Nephron progenitor cell (in vitro differentiated cells): ENCODE results near the gene RDH8.

ENCODE experiments used
- DNase-seq: peaks from one replicate; pipeline ENCODE4 v3.0.0; 2021
- H3K27ac Mint-ChIP-seq: 2 replicates; pipeline ENCODE4 v1.8.0; 2021; ENCODE audit warnings: mild to moderate bottlenecking, moderate library complexity, mixed read lengths
- H3K27me3 Mint-ChIP-seq: 2 replicates; pipeline ENCODE4 v1.8.0; 2021; ENCODE audit warnings: mild to moderate bottlenecking, low read depth, mixed read lengths; ENCODE audit not compliant: poor library complexity
- H3K36me3 Mint-ChIP-seq: 2 replicates; pipeline ENCODE4 v1.8.0; 2021; ENCODE audit warnings: low read depth, mixed read lengths
- H3K4me1 Mint-ChIP-seq: 2 replicates; pipeline ENCODE4 v1.8.0; 2021; ENCODE audit warnings: mixed read lengths
- H3K4me3 Mint-ChIP-seq: 2 replicates; pipeline ENCODE4 v1.8.0; 2021; ENCODE audit warnings: mild to moderate bottlenecking, moderate library complexity, mixed read lengths
- H3K9me3 Mint-ChIP-seq: 2 replicates; pipeline ENCODE4 v1.8.0; 2021; ENCODE audit warnings: mild to moderate bottlenecking, moderate library complexity, mixed read lengths
- TF ChIP-seq, protein P1 (sequence below): fragments of 200-600 bp; sonication (generic); IDR thresholded peaks from 2 replicates; pipeline ENCODE4 v1.5.0; 2021; ENCODE audit warnings: antibody characterized with exemption

RDH8 gene

DNA sequence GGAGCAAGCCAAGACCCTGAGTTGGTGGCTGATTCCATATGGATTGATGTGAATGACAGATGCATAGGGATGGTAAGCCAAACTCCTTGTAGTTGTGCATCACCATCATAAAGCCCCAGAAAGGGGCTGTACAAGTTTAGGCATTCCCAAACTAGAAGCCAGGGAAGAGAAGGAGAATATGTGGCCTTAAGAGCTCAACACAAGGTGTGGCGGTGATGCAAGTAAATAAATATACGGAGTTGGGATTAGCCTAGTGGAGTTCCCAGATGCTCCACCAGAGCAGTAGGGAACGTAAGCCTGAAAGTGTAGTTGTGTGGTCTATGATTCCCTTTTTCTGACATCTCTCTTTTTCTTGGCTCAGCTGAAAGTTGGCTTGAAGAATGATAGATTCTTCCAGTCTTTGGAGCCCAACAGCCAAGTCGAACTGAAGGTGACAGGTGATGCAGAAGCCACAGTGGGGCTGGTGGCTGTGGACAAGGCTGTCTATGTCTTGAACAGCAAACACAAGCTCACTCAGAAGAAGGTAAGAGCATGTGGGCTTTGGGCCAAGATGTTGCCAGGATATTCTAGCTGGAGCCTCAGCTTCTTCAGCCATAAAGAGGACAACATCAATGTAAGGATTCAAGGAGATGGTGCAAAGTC is 30.1 kb downstream of the RDH8 start:
- Mint-ChIP-seq H3K27me3 (peaks cover 94% of the 10 kb centered on the region), H3K9me3 (peaks cover 4% of the 10 kb centered on the region)
- DNase-seq = no peak

DNA sequence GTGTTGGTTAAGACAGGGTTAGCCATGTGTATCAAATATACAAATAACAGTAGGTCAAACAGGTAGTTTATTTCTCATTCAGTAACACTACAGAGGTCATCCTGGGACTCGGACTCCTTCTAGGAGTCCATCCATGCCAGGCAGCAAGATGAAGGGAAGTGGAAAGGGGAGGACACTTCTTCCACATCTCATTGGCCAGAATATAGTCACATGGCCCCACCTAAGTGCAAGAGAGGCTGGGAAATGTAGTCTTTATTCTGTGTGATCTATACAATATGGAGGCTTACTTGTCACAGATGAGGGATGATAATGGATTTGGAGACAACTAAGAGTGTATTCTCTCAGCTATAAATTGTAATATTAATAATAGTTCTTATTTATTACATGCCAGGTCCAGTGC is 31.1 kb downstream of the RDH8 start:
- Mint-ChIP-seq H3K27ac (no peak overlapping the region), H3K36me3 (no peaks in the 10 kb centered on the region), H3K4me1 (no peaks in the 10 kb centered on the region), H3K4me3 (no peak overlapping the region), H3K9me3 (peaks cover 4% of the 10 kb centered on the region), H3K27me3 (peaks cover 94% of the 10 kb centered on the region)
- TF ChIP-seq, protein P1, sequence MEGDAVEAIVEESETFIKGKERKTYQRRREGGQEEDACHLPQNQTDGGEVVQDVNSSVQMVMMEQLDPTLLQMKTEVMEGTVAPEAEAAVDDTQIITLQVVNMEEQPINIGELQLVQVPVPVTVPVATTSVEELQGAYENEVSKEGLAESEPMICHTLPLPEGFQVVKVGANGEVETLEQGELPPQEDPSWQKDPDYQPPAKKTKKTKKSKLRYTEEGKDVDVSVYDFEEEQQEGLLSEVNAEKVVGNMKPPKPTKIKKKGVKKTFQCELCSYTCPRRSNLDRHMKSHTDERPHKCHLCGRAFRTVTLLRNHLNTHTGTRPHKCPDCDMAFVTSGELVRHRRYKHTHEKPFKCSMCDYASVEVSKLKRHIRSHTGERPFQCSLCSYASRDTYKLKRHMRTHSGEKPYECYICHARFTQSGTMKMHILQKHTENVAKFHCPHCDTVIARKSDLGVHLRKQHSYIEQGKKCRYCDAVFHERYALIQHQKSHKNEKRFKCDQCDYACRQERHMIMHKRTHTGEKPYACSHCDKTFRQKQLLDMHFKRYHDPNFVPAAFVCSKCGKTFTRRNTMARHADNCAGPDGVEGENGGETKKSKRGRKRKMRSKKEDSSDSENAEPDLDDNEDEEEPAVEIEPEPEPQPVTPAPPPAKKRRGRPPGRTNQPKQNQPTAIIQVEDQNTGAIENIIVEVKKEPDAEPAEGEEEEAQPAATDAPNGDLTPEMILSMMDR = no peak
- DNase-seq = no peak

More for the DNA sequence above, 30.1 kb downstream of the RDH8 start:
- Mint-ChIP-seq H3K36me3 (no peaks in the 10 kb centered on the region), H3K4me3 (no peak overlapping the region), H3K27ac (no peak overlapping the region), H3K4me1 (no peaks in the 10 kb centered on the region)
- TF ChIP-seq, protein P1 = no peak

DNA sequence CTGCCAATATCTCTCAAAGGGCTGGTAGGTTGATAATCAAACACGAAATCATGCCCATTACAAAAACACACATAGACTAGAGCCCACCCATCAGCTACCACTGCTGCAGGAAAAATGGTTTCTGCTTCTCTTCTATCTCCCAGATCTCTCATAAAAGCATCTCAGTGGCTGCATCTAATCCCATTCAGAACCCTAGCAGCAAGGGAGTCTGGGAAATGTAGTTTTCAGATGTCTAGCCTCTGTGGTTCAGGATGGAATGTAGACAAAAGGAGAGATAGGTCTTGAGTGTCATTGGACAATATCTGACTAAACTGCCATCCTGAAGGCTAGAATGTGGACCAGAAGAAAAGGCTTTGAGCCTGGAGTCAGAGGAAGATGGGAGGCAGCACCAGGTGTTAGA is 32.1 kb downstream of the RDH8 start:
- Mint-ChIP-seq H3K27me3 (peaks cover 94% of the 10 kb centered on the region), H3K36me3 (no peaks in the 10 kb centered on the region)
- TF ChIP-seq, protein P1 = no peak

DNA sequence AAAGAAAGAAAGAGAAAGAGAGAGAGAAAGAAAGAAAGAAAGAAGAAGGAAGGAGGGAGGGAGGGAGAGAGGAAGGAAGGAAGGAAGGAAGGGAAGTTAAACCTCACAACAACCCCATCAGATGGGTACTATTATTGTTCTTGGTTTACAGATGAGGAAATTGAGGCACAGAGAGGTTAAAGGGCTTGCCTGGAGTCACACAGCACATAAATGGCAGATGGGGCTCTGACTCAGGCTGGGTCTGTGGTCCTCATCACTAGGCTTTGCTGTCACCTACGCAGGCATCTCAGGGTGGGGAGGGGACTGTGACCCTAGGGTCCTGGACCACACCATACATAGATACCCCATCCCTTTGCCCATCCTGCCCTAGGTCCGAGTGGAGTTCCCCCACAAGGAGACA is 36.3 kb downstream of the RDH8 start:
- TF ChIP-seq, protein P1 = no peak
- no peak overlapping the region for H3K4me3 Mint-ChIP-seq
- DNase-seq = no peak
- H3K9me3 Mint-ChIP-seq = no peaks in the 10 kb centered on the region
- H3K36me3 Mint-ChIP-seq = no peaks in the 10 kb centered on the region
- H3K27ac Mint-ChIP-seq = no peak overlapping the region
- H3K4me1 Mint-ChIP-seq = no peaks in the 10 kb centered on the region
- peaks cover 81% of the 10 kb centered on the region for H3K27me3 Mint-ChIP-seq

More for the DNA sequence above, 32.1 kb downstream of the RDH8 start:
- Mint-ChIP-seq H3K9me3 (peaks cover 4% of the 10 kb centered on the region), H3K4me3 (no peak overlapping the region), H3K4me1 (no peaks in the 10 kb centered on the region), H3K27ac (no peak overlapping the region)
- DNase-seq = no peak

DNA sequence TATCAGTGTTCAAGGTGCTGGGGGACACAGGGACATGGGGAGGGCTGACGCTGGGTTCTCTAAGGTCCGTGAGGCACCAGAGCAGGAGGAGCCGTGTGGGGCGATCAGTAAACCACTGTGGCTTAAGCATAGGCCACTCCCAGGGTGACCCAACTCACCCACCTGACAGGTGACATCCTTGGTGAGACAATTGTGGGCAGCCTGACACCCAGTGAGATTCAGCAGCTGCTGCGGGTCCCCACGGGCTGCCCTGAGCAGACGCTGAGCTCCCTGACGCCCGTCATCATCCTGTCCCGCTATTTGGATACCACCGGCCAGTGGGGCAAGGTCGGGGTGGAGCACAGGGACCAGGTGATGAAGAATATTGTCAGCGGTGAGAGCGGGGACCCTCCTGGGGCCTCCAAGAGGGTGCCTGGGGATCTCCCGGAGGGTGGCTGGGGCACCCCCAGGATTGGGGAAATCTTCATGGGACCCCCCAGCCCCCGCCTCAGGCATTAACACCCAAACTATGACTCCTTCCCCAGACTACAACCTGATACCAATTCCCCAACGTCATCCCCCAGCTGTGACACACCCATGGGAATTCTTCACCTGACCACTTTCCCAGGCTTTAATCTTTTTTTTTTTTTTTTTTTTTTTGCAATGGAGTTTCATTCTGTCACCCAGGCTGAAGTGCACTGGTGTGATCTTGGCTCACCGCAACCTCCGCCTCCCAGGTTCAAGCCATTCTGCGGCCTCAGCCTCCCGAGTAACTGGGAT is 39.5 kb downstream of the RDH8 start:
- H3K4me1 Mint-ChIP-seq = no peaks in the 10 kb centered on the region
- H3K9me3 Mint-ChIP-seq = no peaks in the 10 kb centered on the region
- H3K27me3 Mint-ChIP-seq = peaks cover 80% of the 10 kb centered on the region
- H3K36me3 Mint-ChIP-seq = no peaks in the 10 kb centered on the region
- H3K4me3 Mint-ChIP-seq = no peak overlapping the region
- H3K27ac Mint-ChIP-seq = no peak overlapping the region
- no peak for DNase-seq
- TF ChIP-seq, protein P1 = no peak
